ENCODE results near the gene PUS10. TPM values are rescaled to one million over a fixed set of nuclear protein-coding genes. Genes with fewer than 3 reads are reported as not detected.
A peak's percentile ranks its signal among the peaks of the same experiment; 100 is the strongest.

Gene PUS10
- total RNA-seq, 1 donor from 2014 or later = 7.1 TPM

DNA sequence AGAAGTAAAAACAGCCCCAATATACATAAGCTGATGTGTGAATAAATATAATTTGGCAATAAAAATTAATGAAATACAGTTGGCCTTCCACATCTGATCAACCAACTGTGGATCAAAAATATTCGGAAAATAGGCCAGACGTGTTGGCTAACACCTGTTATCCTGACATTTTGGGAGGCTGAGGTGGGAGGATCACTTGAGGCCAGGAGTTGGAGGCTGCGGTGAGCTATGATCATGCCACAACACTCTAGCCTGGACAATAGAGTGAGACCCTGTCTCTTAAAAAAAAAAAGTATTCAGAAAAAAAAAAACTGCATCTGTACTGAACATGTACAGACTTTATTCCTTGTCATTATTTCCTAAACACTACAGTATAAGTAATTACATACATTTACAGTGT is 11.5 kb upstream of the PUS10 start:
- DNase-seq (ENCODE audit: low spot score, unreplicated experiment) = no peak
- no peak overlapping the region for H3K27ac Mint-ChIP-seq
- H3K27me3 Mint-ChIP-seq = no peaks in the 10 kb centered on the region
- no peak overlapping the region for H3K4me3 Mint-ChIP-seq (ENCODE audit: low read depth)
- H3K4me1 Mint-ChIP-seq (ENCODE audit: low read depth) = peaks cover 3% of the 10 kb centered on the region
- H3K36me3 Mint-ChIP-seq (ENCODE audit: insufficient read depth) = peaks cover 39% of the 10 kb centered on the region
- TF ChIP-seq, protein P1, sequence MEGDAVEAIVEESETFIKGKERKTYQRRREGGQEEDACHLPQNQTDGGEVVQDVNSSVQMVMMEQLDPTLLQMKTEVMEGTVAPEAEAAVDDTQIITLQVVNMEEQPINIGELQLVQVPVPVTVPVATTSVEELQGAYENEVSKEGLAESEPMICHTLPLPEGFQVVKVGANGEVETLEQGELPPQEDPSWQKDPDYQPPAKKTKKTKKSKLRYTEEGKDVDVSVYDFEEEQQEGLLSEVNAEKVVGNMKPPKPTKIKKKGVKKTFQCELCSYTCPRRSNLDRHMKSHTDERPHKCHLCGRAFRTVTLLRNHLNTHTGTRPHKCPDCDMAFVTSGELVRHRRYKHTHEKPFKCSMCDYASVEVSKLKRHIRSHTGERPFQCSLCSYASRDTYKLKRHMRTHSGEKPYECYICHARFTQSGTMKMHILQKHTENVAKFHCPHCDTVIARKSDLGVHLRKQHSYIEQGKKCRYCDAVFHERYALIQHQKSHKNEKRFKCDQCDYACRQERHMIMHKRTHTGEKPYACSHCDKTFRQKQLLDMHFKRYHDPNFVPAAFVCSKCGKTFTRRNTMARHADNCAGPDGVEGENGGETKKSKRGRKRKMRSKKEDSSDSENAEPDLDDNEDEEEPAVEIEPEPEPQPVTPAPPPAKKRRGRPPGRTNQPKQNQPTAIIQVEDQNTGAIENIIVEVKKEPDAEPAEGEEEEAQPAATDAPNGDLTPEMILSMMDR (IDR thresholded peaks at IDR 0.05; ENCODE audit: unreplicated experiment) = no peak
- peaks cover 7% of the 10 kb centered on the region for H3K9me3 Mint-ChIP-seq (ENCODE audit: low read depth)

DNA sequence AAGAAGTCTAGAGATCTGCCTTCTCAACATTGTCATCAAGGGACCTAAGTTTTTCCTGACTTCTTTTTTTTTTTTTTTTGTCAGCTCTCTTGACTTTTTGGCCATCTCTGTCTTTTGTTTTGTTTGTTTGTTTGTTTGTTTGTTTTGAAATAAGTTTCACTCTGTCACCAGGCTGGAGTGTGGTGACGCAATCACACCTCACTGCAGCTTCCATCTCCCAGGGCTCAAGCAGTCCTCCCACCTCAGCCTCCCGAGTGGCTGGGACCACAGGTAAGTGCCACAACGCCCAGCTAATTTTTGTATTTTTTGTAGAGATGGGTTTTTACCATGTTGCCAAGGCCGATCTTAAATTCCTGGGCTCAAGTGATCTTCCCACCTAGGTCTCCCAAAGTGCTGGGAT is 5.6 kb upstream of the PUS10 start:
- peaks cover 3% of the 10 kb centered on the region for H3K9me3 Mint-ChIP-seq (ENCODE audit: low read depth)
- TF ChIP-seq, protein P1 (IDR thresholded peaks at IDR 0.05; ENCODE audit: unreplicated experiment) = no peak
- H3K36me3 Mint-ChIP-seq (ENCODE audit: insufficient read depth) = peaks cover 39% of the 10 kb centered on the region
- no peak for DNase-seq (ENCODE audit: low spot score, unreplicated experiment)
- H3K27ac Mint-ChIP-seq = no peak overlapping the region
- H3K4me1 Mint-ChIP-seq (ENCODE audit: low read depth) = peaks cover 12% of the 10 kb centered on the region
- H3K4me3 Mint-ChIP-seq (ENCODE audit: low read depth) = no peak overlapping the region
- no peaks in the 10 kb centered on the region for H3K27me3 Mint-ChIP-seq

DNA sequence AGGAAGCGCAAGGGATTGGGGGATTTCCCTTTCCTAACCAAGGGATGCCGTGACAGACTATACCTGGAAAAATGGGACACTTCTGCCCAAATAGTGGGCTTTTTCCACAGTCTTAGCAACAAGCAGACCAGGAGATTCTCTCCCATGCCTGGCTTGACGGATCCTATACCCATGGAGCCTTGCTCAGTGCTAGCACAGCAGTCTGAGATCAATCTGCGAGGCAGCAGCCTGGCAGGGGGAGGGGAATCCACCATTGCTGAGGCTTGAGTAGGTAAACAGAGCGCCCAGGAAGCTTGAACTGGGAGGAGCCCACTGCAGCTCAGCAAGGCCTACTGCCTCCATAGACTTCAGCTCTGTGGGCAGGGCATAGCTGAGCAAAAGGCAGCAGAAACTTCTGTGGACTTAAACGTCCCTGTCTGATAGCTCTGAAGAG is 3.2 kb upstream of the PUS10 start:
- Mint-ChIP-seq H3K4me1 (ENCODE audit: low read depth) (peaks cover 13% of the 10 kb centered on the region), H3K4me3 (ENCODE audit: low read depth) (no peak overlapping the region), H3K36me3 (ENCODE audit: insufficient read depth) (peaks cover 33% of the 10 kb centered on the region), H3K27ac (no peak overlapping the region), H3K27me3 (no peaks in the 10 kb centered on the region), H3K9me3 (ENCODE audit: low read depth) (peaks cover 3% of the 10 kb centered on the region)
- DNase-seq (ENCODE audit: low spot score, unreplicated experiment) = no peak
- TF ChIP-seq, protein P1 (IDR thresholded peaks at IDR 0.05; ENCODE audit: unreplicated experiment) = no peak

- H3K4me1 Mint-ChIP-seq (ENCODE audit: low read depth) = peaks cover 19% of the 10 kb centered on the region
- H3K9me3 Mint-ChIP-seq (ENCODE audit: low read depth) = peaks cover 3% of the 10 kb centered on the region
- DNase-seq (ENCODE audit: low spot score, unreplicated experiment) = no peak
- no peaks in the 10 kb centered on the region for H3K27me3 Mint-ChIP-seq
- peaks cover 27% of the 10 kb centered on the region for H3K36me3 Mint-ChIP-seq (ENCODE audit: insufficient read depth)
- H3K27ac Mint-ChIP-seq = peak overlapping the region; percentile 99
- peak overlapping the region; percentile 96 for H3K4me3 Mint-ChIP-seq (ENCODE audit: low read depth)
- TF ChIP-seq, protein P1 (IDR thresholded peaks at IDR 0.05; ENCODE audit: unreplicated experiment) = no peak
Observed at GRCh38 chr2:61018798-61019197, 743 bp upstream of the PUS10 start.

DNA sequence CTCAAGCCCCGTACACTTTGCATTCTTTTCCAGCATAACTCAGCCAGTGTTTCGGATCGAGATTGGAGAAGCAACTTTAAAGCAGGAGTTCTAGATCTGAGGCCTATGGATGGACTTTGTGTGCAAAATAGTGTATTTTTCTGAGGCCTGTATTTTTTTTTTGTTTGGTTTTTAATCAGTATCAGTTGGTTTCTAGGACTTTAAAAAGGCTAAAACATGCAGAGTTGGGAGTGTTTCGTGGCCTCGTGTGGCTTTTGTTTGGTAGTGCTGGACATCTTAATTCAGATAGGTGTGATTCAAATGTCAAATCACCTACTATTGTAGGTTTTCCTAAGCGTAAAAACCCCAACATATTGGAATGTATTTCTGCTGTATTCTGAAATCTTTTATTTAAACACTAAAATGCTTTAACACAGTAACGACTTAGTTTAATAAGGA is 282 bp upstream of the PUS10 start:
- no peak for DNase-seq (ENCODE audit: low spot score, unreplicated experiment)
- H3K27ac Mint-ChIP-seq = peak overlapping the region; percentile 99
- H3K4me1 Mint-ChIP-seq (ENCODE audit: low read depth) = peaks cover 19% of the 10 kb centered on the region
- H3K27me3 Mint-ChIP-seq = no peaks in the 10 kb centered on the region
- peaks cover 22% of the 10 kb centered on the region for H3K36me3 Mint-ChIP-seq (ENCODE audit: insufficient read depth)
- H3K4me3 Mint-ChIP-seq (ENCODE audit: low read depth) = peak overlapping the region; percentile 96
- peaks cover 3% of the 10 kb centered on the region for H3K9me3 Mint-ChIP-seq (ENCODE audit: low read depth)
- TF ChIP-seq, protein P1 (IDR thresholded peaks at IDR 0.05; ENCODE audit: unreplicated experiment) = no peak
